DND-41 (cell line): Measurements from ENCODE around the gene RGS5.

Experiments used
- ATAC-seq: fragments of 200-7000 bp; cut with Tn5 transposase; 3 replicates; pipeline ENCODE4 v1.9.1; 2021; ENCODE audit warnings: low read depth; ENCODE audit not compliant: insufficient read depth
- DNase-seq: peaks from one replicate; pipeline ENCODE4 v3.0.0-alpha.2; 2020
- H2AFZ ChIP-seq: 2 replicates; pipeline ENCODE4 v1.6.0; 2012; ENCODE audit warnings: low read depth, low read length
- H3K27ac ChIP-seq: 2 replicates; pipeline ENCODE4 v1.5.1; 2012; ENCODE audit warnings: low read length, inconsistent platforms
- H3K27me3 ChIP-seq: fragments of 200-600 bp; sonication (generic); 2 replicates; pipeline ENCODE4 v1.6.0; 2012; ENCODE audit warnings: low read length, mild to moderate bottlenecking, inconsistent platforms; ENCODE audit not compliant: insufficient read depth, poor library complexity
- H3K36me3 ChIP-seq: 2 replicates; pipeline ENCODE4 v1.5.1; 2012; ENCODE audit warnings: low read length, inconsistent platforms; ENCODE audit not compliant: insufficient read depth
- H3K4me1 ChIP-seq: 2 replicates; pipeline ENCODE4 v1.5.1; 2012; ENCODE audit warnings: mild to moderate bottlenecking, low read length; ENCODE audit not compliant: insufficient read depth
- H3K4me2 ChIP-seq: 2 replicates; pipeline ENCODE4 v1.6.0; 2012; ENCODE audit warnings: mild to moderate bottlenecking, moderate library complexity, low read length, inconsistent platforms; ENCODE audit not compliant: insufficient read depth
- H3K4me3 ChIP-seq, 2 experiments: fragments of 200-600 bp in 1 of 2; shearing (Covaris generic) in 1 of 2; 2 replicates each; pipeline ENCODE4 v1.5.1; 2012 to 2016; ENCODE audit warnings: inconsistent platforms in 2 of 2, low read length in 2 of 2, mild to moderate bottlenecking in 2 of 2, low read depth in 1 of 2, moderate library complexity in 1 of 2
- H3K79me2 ChIP-seq: 2 replicates; pipeline ENCODE4 v1.6.0; 2012; ENCODE audit warnings: low read length, inconsistent platforms; ENCODE audit not compliant: insufficient read depth
- H3K9ac ChIP-seq: 2 replicates; pipeline ENCODE4 v1.6.0; 2012; ENCODE audit warnings: low read depth, mild to moderate bottlenecking, inconsistent platforms, low read length, moderate library complexity
- H3K9me3 ChIP-seq: 2 replicates; pipeline ENCODE4 v1.5.1; 2012; ENCODE audit warnings: low read length, moderate library complexity, mild to moderate bottlenecking, inconsistent platforms; ENCODE audit not compliant: insufficient read depth, severe bottlenecking
- H4K20me1 ChIP-seq: 2 replicates; pipeline ENCODE4 v1.6.0; 2012; ENCODE audit warnings: low read length; ENCODE audit not compliant: insufficient read depth
- CTCF ChIP-seq: IDR thresholded peaks from 2 replicates; pipeline ENCODE4 v1.5.1; 2012; ENCODE audit warnings: borderline replicate concordance, low read length, moderate library complexity, mild to moderate bottlenecking; ENCODE audit not compliant: poor library complexity, severe bottlenecking; ENCODE audit errors: extremely low read depth
- EZH2 ChIP-seq: IDR thresholded peaks from 3 replicates; pipeline ENCODE4 v1.6.1; 2012; ENCODE audit warnings: borderline replicate concordance, low read depth, mild to moderate bottlenecking, moderate library complexity, low read length, inconsistent platforms; ENCODE audit not compliant: severe bottlenecking

Gene RGS5

GRCh38 chr1:163115887-163116286, 86.8 kb downstream of the RGS5 start:
- H3K36me3 ChIP-seq = no peaks in the 10 kb centered on the region
- no peak overlapping the region for H3K4me2 ChIP-seq
- no peak for ATAC-seq
- H3K9ac ChIP-seq = no peak overlapping the region
- no peaks in the 10 kb centered on the region for H3K4me1 ChIP-seq
- no peak for DNase-seq
- no peaks in the 10 kb centered on the region for H3K27me3 ChIP-seq
- H3K4me3 ChIP-seq = no peak overlapping the region
- H3K79me2 ChIP-seq = no peaks in the 10 kb centered on the region
- H2AFZ ChIP-seq = no peak overlapping the region
- no peak overlapping the region for H3K27ac ChIP-seq
- no peak for TF ChIP-seq EZH2
- TF ChIP-seq CTCF = no peak
- no peaks in the 10 kb centered on the region for H4K20me1 ChIP-seq
- H3K9me3 ChIP-seq = no peaks in the 10 kb centered on the region

- H3K4me1 ChIP-seq = no peaks in the 10 kb centered on the region
- no peak overlapping the region for H3K27ac ChIP-seq
- TF ChIP-seq EZH2 = no peak
- TF ChIP-seq CTCF = no peak
- H3K36me3 ChIP-seq = no peaks in the 10 kb centered on the region
- H3K4me3 ChIP-seq = no peak overlapping the region
- H2AFZ ChIP-seq = no peak overlapping the region
- ATAC-seq = no peak
- H3K9me3 ChIP-seq = no peaks in the 10 kb centered on the region
- H3K79me2 ChIP-seq = no peaks in the 10 kb centered on the region
- H3K27me3 ChIP-seq = peaks cover 8% of the 10 kb centered on the region
- H3K9ac ChIP-seq = no peak overlapping the region
- H4K20me1 ChIP-seq = no peaks in the 10 kb centered on the region
- no peak for DNase-seq
- no peak overlapping the region for H3K4me2 ChIP-seq
These were observed 95.1 kb downstream of the RGS5 start for GRCh38 chr1:163107655-163108054.

GRCh38 chr1:163106364-163106987, 96.2 kb downstream of the RGS5 start:
- Histone ChIP-seq H3K27ac (no peak overlapping the region), H3K4me2 (no peak overlapping the region), H3K4me1 (no peaks in the 10 kb centered on the region), H3K27me3 (peaks cover 8% of the 10 kb centered on the region), H4K20me1 (no peaks in the 10 kb centered on the region), H3K79me2 (no peaks in the 10 kb centered on the region), H3K4me3 (no peak overlapping the region), H2AFZ (no peak overlapping the region), H3K9ac (no peak overlapping the region), H3K36me3 (no peaks in the 10 kb centered on the region), H3K9me3 (no peaks in the 10 kb centered on the region)
- DNase-seq (no peak), ATAC-seq (no peak)
- no peak for TF ChIP-seq CTCF
- no peak for TF ChIP-seq EZH2
